ENCODE measurements around the gene HEATR9.

Gene HEATR9

DNA sequence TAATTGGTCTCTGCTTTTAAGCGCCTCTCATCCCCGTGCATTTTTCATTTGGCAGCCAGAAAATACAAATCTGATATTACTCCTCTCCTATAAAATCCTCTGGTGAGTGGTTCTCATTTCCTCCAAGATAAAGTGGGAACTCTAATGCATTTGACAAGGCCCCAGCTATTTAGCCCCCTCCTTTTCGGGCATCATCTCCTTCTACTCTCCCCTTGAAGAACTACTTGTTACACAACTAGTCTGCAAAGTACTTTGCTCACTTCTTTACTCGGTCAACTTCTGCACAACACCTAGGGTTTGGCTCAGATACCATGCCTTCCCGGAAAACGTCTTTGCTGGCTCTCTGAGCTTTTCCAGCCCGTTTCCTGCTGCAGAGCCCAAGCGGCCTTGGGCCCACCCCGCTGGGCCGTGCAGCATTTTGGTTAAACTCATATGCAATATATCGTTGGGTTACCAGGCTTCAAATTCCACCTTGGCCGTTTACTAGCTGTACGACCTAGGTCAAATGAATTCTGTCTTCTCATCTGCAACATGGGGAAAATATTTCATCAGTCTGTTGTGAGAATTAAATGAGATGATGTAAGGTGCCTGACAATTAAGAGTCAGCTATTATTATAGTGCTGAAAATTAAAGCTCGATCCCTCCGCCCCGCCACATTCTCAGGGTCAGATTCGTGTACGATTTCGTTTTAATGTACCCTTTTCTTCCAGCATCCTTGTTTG, 60.3 kb downstream of the HEATR9 start:
- DNase-seq, result no peak

DNA sequence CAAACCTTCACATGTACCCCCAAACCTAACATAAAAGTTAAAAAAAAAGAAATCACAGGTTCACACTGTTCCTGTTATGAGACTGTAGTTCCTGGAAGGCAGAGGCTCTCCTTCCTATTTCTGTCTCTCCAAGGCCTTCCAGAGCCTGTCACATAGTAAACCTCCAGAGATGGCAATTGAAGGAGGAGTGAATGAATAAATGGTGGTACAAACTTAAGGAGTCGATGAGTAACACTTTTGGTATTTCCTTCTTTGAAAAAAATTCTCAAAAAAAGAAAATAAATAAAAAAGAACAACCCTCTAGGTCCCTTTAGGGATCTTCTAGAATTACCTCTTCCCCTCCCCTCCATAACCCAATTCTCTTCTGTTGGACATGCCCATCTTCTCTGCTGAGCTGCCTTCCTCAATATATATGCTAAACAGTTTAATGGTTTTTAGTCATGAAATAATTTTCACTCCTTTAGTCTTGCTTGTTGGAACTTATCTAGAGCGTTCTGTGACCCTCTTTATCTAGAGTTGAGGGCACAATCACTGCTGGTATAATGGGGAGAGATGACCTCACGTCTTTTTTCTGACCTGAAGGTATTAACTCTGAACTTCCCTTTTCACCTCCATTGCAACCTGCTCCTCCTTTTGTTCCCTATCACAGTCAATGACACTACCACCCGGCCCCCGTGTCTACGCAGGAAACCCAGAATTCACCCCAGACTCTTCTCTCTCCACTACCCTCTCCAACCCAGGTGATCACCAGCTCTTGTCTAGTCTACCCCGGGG, 61.1 kb downstream of the HEATR9 start:
- no peak for DNase-seq

Measured in activated CD4-positive, CD25-positive, alpha-beta regulatory T cell (primary cell).